Keratinocyte (primary cell): ENCODE measurements around the gene LRCH3. TPM values are rescaled to one million over a fixed set of nuclear protein-coding genes. Genes with fewer than 3 reads are reported as not detected.

ENCODE experiments used
- DNase-seq: peaks from one replicate; pipeline ENCODE4 v3.0.0-alpha.2; 2011; ENCODE audit warnings: low read depth, missing footprints, low spot score
- FAIRE-seq: peaks from 2 replicates; lab custom pipeline; 2011; peaks lifted over from hg19 to GRCh38; lab: Jason Lieb, UNC
- H2AFZ ChIP-seq: 2 replicates; pipeline ENCODE4 v1.6.0; 2012; ENCODE audit warnings: low read length, control low read depth, inconsistent platforms; ENCODE audit not compliant: control insufficient read depth
- H3K27ac ChIP-seq: 2 replicates; pipeline ENCODE4 v1.5.1; 2011; ENCODE audit warnings: low read length; ENCODE audit not compliant: control insufficient read depth, insufficient read depth
- H3K27me3 ChIP-seq: 3 replicates; pipeline ENCODE4 v1.6.0; 2011; ENCODE audit warnings: low read length; ENCODE audit not compliant: control insufficient read depth, insufficient read depth; ENCODE audit errors: extremely low read depth
- H3K36me3 ChIP-seq, 2 experiments: 2 replicates in 1 of 2; 3 replicates in 1 of 2; pipeline ENCODE4 v1.5.1; 2011; ENCODE audit warnings: low read length in 2 of 2, mild to moderate bottlenecking in 1 of 2; ENCODE audit not compliant: control insufficient read depth in 2 of 2, insufficient read depth in 2 of 2; ENCODE audit errors: extremely low read depth in 1 of 2
- H3K4me1 ChIP-seq: 3 replicates; pipeline ENCODE4 v1.5.1; 2011; ENCODE audit warnings: low read length; ENCODE audit not compliant: control insufficient read depth, insufficient read depth; ENCODE audit errors: extremely low read depth
- H3K4me2 ChIP-seq: 3 replicates; pipeline ENCODE4 v1.6.0; 2011; ENCODE audit warnings: low read depth, low read length; ENCODE audit not compliant: control insufficient read depth, insufficient read depth; ENCODE audit errors: extremely low read depth
- H3K4me3 ChIP-seq, 3 experiments: fragments of 200-600 bp in 1 of 3; sonication (generic) in 1 of 3; 2 replicates in 2 of 3; 3 replicates in 1 of 3; pipeline ENCODE4 v1.5.1; 2011 to 2016; ENCODE audit warnings: low read length in 3 of 3, mild to moderate bottlenecking in 3 of 3, control low read depth in 2 of 3, inconsistent platforms in 1 of 3, low read depth in 1 of 3, mixed read lengths in 1 of 3, mixed run types in 1 of 3, moderate library complexity in 1 of 3; ENCODE audit not compliant: control insufficient read depth in 2 of 3, insufficient read depth in 2 of 3; ENCODE audit errors: extremely low read depth in 1 of 3
- H3K79me2 ChIP-seq: 2 replicates; pipeline ENCODE4 v1.6.0; 2012; ENCODE audit warnings: low read length; ENCODE audit not compliant: control insufficient read depth, insufficient read depth
- H3K9ac ChIP-seq: 3 replicates; pipeline ENCODE4 v1.6.0; 2011; ENCODE audit warnings: low read length; ENCODE audit not compliant: control insufficient read depth, insufficient read depth; ENCODE audit errors: extremely low read depth
- H3K9me1 ChIP-seq: 3 replicates; pipeline ENCODE4 v1.6.0; 2011; ENCODE audit warnings: low read length; ENCODE audit not compliant: control insufficient read depth, insufficient read depth; ENCODE audit errors: extremely low read depth
- H3K9me3 ChIP-seq: 2 replicates; pipeline ENCODE4 v1.5.1; 2012; ENCODE audit warnings: low read depth, low read length; ENCODE audit not compliant: control insufficient read depth
- H4K20me1 ChIP-seq: 3 replicates; pipeline ENCODE4 v1.6.0; 2011; ENCODE audit warnings: low read length; ENCODE audit not compliant: control insufficient read depth, insufficient read depth; ENCODE audit errors: extremely low read depth
- EZH2 ChIP-seq: IDR thresholded peaks from one replicate; pipeline ENCODE4 v1.6.1; 2012; ENCODE audit warnings: inconsistent platforms, mild to moderate bottlenecking, low read length, moderate library complexity
- dilution Hi-C: fragments of 300-500 bp; cut with MboI; formaldehyde crosslinking; loops from one replicate; pipeline ENCODE4 v1.7.0; 2020; ENCODE audit warnings: low sequenced_read_pairs; ENCODE audit not compliant: extremely low pct_ligation_motif_present
- polyA plus RNA-seq, 5 experiments: library from polyadenylated mRNA; depleted of rRNA in 3 of 5; stranded (reverse) in 3 of 5; stranded (forward) in 1 of 5; unstranded in 1 of 5; fragments of >200 nt; gene quantifications; 1 replicate in 1 of 5; 2 replicates in 3 of 5; 3 replicates in 1 of 5; pipeline versions ENCODE4 v1.2.1 to v1.2.3, GENCODE V29; 2011 to 2012; ENCODE audit warnings: missing spikeins in 2 of 5, low read depth in 1 of 5, low replicate concordance in 1 of 5
- TF ChIP-seq, protein P1 (sequence below), 3 experiments: IDR thresholded peaks in 1 of 3; conservative IDR thresholded peaks in 1 of 3; optimal IDR thresholded peaks in 1 of 3; 2 replicates in 2 of 3; 3 replicates in 1 of 3; pipeline versions ENCODE3 to v1.5.1; 2011; ENCODE audit warnings: low read length in 3 of 3, mild to moderate bottlenecking in 3 of 3, moderate library complexity in 2 of 3, control low read depth in 1 of 3, inconsistent platforms in 1 of 3; ENCODE audit not compliant: insufficient read depth in 2 of 3; ENCODE audit errors: extremely low read depth in 1 of 3

Gene LRCH3
- polyA plus RNA-seq, 1 donor (not counting 4 experiments of a cell fraction or from before 2014, with no cell fraction given): 50.2 TPM

DNA sequence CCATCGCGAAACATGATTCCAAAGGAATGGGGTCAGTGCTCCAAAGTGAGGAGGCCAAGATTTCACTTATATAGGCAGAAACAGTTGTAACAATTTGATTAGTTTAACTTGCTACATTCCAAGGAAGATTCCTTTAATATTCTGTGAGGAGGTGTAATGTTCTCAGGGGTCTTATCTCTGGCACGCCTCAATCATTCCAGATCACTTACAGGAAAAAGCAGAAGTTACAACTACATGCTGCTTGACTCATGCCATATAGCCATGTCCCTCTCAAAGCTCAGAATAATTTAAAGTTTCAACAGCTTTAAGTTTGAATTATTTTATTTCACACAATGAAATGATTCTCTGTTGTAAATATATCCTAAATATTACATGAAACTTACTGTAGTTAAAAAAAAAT lies 44.8 kb upstream of the LRCH3 start:
- TF ChIP-seq, protein P1, sequence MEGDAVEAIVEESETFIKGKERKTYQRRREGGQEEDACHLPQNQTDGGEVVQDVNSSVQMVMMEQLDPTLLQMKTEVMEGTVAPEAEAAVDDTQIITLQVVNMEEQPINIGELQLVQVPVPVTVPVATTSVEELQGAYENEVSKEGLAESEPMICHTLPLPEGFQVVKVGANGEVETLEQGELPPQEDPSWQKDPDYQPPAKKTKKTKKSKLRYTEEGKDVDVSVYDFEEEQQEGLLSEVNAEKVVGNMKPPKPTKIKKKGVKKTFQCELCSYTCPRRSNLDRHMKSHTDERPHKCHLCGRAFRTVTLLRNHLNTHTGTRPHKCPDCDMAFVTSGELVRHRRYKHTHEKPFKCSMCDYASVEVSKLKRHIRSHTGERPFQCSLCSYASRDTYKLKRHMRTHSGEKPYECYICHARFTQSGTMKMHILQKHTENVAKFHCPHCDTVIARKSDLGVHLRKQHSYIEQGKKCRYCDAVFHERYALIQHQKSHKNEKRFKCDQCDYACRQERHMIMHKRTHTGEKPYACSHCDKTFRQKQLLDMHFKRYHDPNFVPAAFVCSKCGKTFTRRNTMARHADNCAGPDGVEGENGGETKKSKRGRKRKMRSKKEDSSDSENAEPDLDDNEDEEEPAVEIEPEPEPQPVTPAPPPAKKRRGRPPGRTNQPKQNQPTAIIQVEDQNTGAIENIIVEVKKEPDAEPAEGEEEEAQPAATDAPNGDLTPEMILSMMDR (optimal IDR thresholded peaks at IDR 0.05 in 1 of 3, IDR thresholded peaks at IDR 0.05 in 1 of 3, conservative IDR thresholded peaks at IDR 0.05 in 1 of 3; ENCODE audit: extremely low read depth in 1 of 3, insufficient read depth in 2 of 3, low read length in 3 of 3): no peak
- no peak for TF ChIP-seq EZH2
- H3K27me3 ChIP-seq: no peaks in the 10 kb centered on the region
- no peak overlapping the region for H2AFZ ChIP-seq
- no peaks in the 10 kb centered on the region for H4K20me1 ChIP-seq
- H3K9me1 ChIP-seq: no peaks in the 10 kb centered on the region
- no peak for DNase-seq
- FAIRE-seq: no peak
- no peaks in the 10 kb centered on the region for H3K9me3 ChIP-seq
- H3K4me3 ChIP-seq: no peak overlapping the region
- H3K27ac ChIP-seq: no peak overlapping the region
- dilution Hi-C loops: no loop called here
- H3K9ac ChIP-seq: no peak overlapping the region
- peaks cover 6% of the 10 kb centered on the region for H3K4me1 ChIP-seq
- peaks cover 5% of the 10 kb centered on the region for H3K79me2 ChIP-seq
- H3K36me3 ChIP-seq: no peaks in the 10 kb centered on the region
- no peak overlapping the region for H3K4me2 ChIP-seq

DNA sequence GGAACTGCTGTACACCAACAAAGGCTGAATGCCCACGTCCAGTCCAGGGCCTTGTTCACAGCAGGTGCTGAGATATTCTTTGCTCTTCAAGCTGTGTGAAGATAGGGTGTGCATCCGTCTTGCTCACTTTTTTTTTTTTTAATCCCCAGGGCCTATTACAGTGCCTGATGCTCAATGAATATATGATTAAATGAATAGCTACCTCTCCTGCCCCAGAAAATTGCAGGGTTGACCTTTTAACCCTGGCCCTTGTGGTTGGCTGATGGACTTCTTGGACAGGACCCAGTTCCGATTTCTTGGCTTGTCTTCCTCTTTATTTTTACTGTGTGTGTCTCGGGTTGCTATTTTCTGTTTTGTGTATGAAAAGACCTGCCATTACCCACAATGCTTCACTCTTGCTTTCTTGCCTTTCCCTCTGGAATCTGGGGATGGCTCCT lies 44.2 kb upstream of the LRCH3 start:
- Histone ChIP-seq H2AFZ (no peak overlapping the region), H3K9ac (no peak overlapping the region), H3K27ac (no peak overlapping the region), H3K4me2 (no peak overlapping the region), H3K27me3 (no peaks in the 10 kb centered on the region), H4K20me1 (no peaks in the 10 kb centered on the region), H3K9me3 (no peaks in the 10 kb centered on the region), H3K4me1 (peaks cover 9% of the 10 kb centered on the region), H3K4me3 (no peak overlapping the region), H3K9me1 (no peaks in the 10 kb centered on the region), H3K36me3 (no peaks in the 10 kb centered on the region), H3K79me2 (peaks cover 11% of the 10 kb centered on the region)
- DNase-seq (no peak), FAIRE-seq (no peak)
- dilution Hi-C loops: no loop called here
- TF ChIP-seq, protein P1 (optimal IDR thresholded peaks at IDR 0.05 in 1 of 3, IDR thresholded peaks at IDR 0.05 in 1 of 3, conservative IDR thresholded peaks at IDR 0.05 in 1 of 3; ENCODE audit: extremely low read depth in 1 of 3, insufficient read depth in 2 of 3, low read length in 3 of 3): no peak
- TF ChIP-seq EZH2: no peak
